GM12878 (cell line): Measurements from ENCODE around the gene MBD6. TPM values are rescaled to one million over a fixed set of nuclear protein-coding genes. Genes with fewer than 3 reads are reported as not detected.

ENCODE experiments used
- BCL3 ChIP-seq: IDR thresholded peaks from 2 replicates; pipeline ENCODE4 v1.6.1; 2011; ENCODE audit warnings: borderline replicate concordance, low read depth, mild to moderate bottlenecking, moderate library complexity, low read length; ENCODE audit not compliant: insufficient read depth, poor library complexity, severe bottlenecking
- CREB1 ChIP-seq: IDR thresholded peaks from 2 replicates; pipeline ENCODE4 v1.6.1; 2012; ENCODE audit warnings: low read depth, mild to moderate bottlenecking, inconsistent platforms
- CTCF ChIP-seq, 3 experiments: IDR thresholded peaks in 2 of 3; conservative IDR thresholded peaks in 1 of 3; 2 replicates each; pipeline ENCODE4 v1.5.1; 2011; ENCODE audit warnings: low read depth in 3 of 3, low read length in 3 of 3, mild to moderate bottlenecking in 3 of 3, control low read depth in 2 of 3, moderate library complexity in 2 of 3, inconsistent platforms in 1 of 3, mixed read lengths in 1 of 3; ENCODE audit not compliant: control insufficient read depth in 2 of 3, insufficient read depth in 1 of 3; ENCODE audit errors: extremely low read depth in 1 of 3
- EP300 ChIP-seq, 2 experiments: fragments of 150-350 bp in 1 of 2; IDR thresholded peaks; 2 replicates each; pipeline ENCODE4 v1.6.1; 2011 to 2012; ENCODE audit warnings: low read depth in 2 of 2, low read length in 2 of 2, borderline replicate concordance in 1 of 2, improper control_type of control experiment in 1 of 2, inconsistent platforms in 1 of 2; ENCODE audit not compliant: control insufficient read depth in 1 of 2
- ETV6 ChIP-seq, 2 experiments: fragments of 450-650 bp in 1 of 2; IDR thresholded peaks in 1 of 2; conservative IDR thresholded peaks in 1 of 2; 2 replicates each; pipeline ENCODE4 v1.6.1; 2014; ENCODE audit warnings: antibody characterized with exemption in 1 of 2, borderline replicate concordance in 1 of 2, low read depth in 1 of 2, mild to moderate bottlenecking in 1 of 2, moderate library complexity in 1 of 2
- IKZF2 ChIP-seq, 2 experiments: fragments of 450-650 bp; IDR thresholded peaks; 2 replicates each; pipeline ENCODE4 v1.6.1; 2017; ENCODE audit warnings: mild to moderate bottlenecking in 2 of 2, moderate library complexity in 2 of 2
- LARP7 ChIP-seq: fragments of 450-650 bp; IDR thresholded peaks from 2 replicates; pipeline ENCODE4 v1.6.1; 2017; ENCODE audit warnings: mild to moderate bottlenecking
- MXI1 ChIP-seq: fragments of 150-350 bp; IDR thresholded peaks from 2 replicates; pipeline ENCODE4 v1.6.1; 2011; ENCODE audit warnings: low read depth, mild to moderate bottlenecking, inconsistent platforms, low read length, improper control_type of control experiment
- POLR2AphosphoS2 ChIP-seq: IDR thresholded peaks from 2 replicates; pipeline ENCODE4 v1.6.1; 2011; ENCODE audit warnings: low read depth, mild to moderate bottlenecking, low read length, improper control_type of control experiment, moderate library complexity
- POLR2AphosphoS5 ChIP-seq: IDR thresholded peaks from 2 replicates; pipeline ENCODE4 v1.6.1; 2011; ENCODE audit warnings: mild to moderate bottlenecking, low read length, inconsistent platforms
- SIX5 ChIP-seq: IDR thresholded peaks from 2 replicates; pipeline ENCODE4 v1.6.1; 2011; ENCODE audit warnings: mild to moderate bottlenecking, low read depth, low read length, moderate library complexity; ENCODE audit not compliant: severe bottlenecking
- SREBF2 ChIP-seq: IDR thresholded peaks from 2 replicates; pipeline ENCODE4 v1.6.1; 2012; ENCODE audit warnings: mild to moderate bottlenecking, low read length
- SUZ12 ChIP-seq: fragments of 200-600 bp; sonication (generic); IDR thresholded peaks from one replicate; pipeline ENCODE4 v1.6.1; 2018; ENCODE audit warnings: antibody characterized with exemption, mild to moderate bottlenecking; ENCODE audit not compliant: unreplicated experiment
- TCF7 ChIP-seq: IDR thresholded peaks from 2 replicates; pipeline ENCODE4 v1.6.1; 2014; ENCODE audit warnings: antibody characterized with exemption, borderline replicate concordance
- USF1 ChIP-seq: IDR thresholded peaks from 2 replicates; pipeline ENCODE4 v1.6.1; 2011; ENCODE audit warnings: borderline replicate concordance, low read depth, mild to moderate bottlenecking, moderate library complexity, mixed read lengths, low read length; ENCODE audit not compliant: insufficient read depth; ENCODE audit errors: extremely low read length
- YBX1 ChIP-seq: fragments of 450-650 bp; IDR thresholded peaks from 2 replicates; pipeline ENCODE4 v1.6.1; 2016; ENCODE audit warnings: antibody characterized with exemption
- ZNF217 ChIP-seq: fragments of 450-650 bp; IDR thresholded peaks from 2 replicates; pipeline ENCODE4 v1.6.1; 2017; ENCODE audit warnings: antibody characterized with exemption, mild to moderate bottlenecking
- ZNF592 ChIP-seq: fragments of 450-650 bp; IDR thresholded peaks from 2 replicates; pipeline ENCODE4 v1.6.1; 2017; ENCODE audit warnings: mild to moderate bottlenecking, moderate library complexity
- polyA plus RNA-seq, 11 experiments: library from polyadenylated mRNA; depleted of rRNA in 4 of 11; unstranded in 6 of 11; stranded (reverse) in 5 of 11; fragments of >200 nt; fragmentation: Nextera tagmentation in 4 of 11; fragmentation: Illumina TruSeq in 1 of 11; extraction: Ambion mirVana in 4 of 11; extraction: Trizol in 1 of 11; gene quantifications; 1 replicate in 1 of 11; 2 replicates in 10 of 11; pipeline versions ENCODE4 v1.2.1 to v1.2.3, GENCODE V29; 2011 to 2016; ENCODE audit warnings: inconsistent platforms in 2 of 11, missing spikeins in 2 of 11, low read depth in 1 of 11
- total RNA-seq, 4 experiments: library from RNA; depleted of rRNA in 3 of 4; stranded (reverse); fragments of >200 nt in 3 of 4; fragmentation: Illumina TruSeq in 1 of 4; extraction: Trizol in 1 of 4; gene quantifications; 2 replicates each; pipeline versions ENCODE4 v1.2.1 to v1.2.3, GENCODE V29; 2013 to 2021

Gene MBD6
- total and polyA plus RNA-seq, 10 of the 15 experiments (the other 5 are each of a cell fraction or from before 2014, with no cell fraction given): 1.5 to 52.7 (median 6.8) TPM

GRCh38 chr12:57522011-57522886, at the start of gene MBD6 (continued):
- TF ChIP-seq ZNF592: no peak
- peak in 2 of 3 experiments; percentile 18 to 27; a peak in 3 of 6 replicates for TF ChIP-seq CTCF (IDR thresholded peaks at IDR 0.05 in 2 of 3, conservative IDR thresholded peaks at IDR 0.05 in 1 of 3; ENCODE audit: control insufficient read depth in 2 of 3, extremely low read depth in 1 of 3, insufficient read depth in 1 of 3, low read depth in 3 of 3, low read length in 3 of 3)
- no peak for TF ChIP-seq SIX5
- peak; percentile 80 for TF ChIP-seq USF1
- TF ChIP-seq IKZF2 (IDR thresholded peaks at IDR 0.05): peak; percentile 86 to 92
- TF ChIP-seq CREB1: peak; percentile 55
- no peak for TF ChIP-seq ZNF217
- TF ChIP-seq BCL3: peak; percentile 13
- TF ChIP-seq SUZ12: no peak
- TF ChIP-seq TCF7: no peak
- no peak for TF ChIP-seq SREBF2
- TF ChIP-seq YBX1: no peak
- peak; percentile 91 for TF ChIP-seq MXI1
- no peak for TF ChIP-seq ETV6 (conservative IDR thresholded peaks at IDR 0.05 in 1 of 2, IDR thresholded peaks at IDR 0.05 in 1 of 2; ENCODE audit: borderline replicate concordance in 1 of 2, low read depth in 1 of 2)
- peak; percentile 74; the same call in 1 of the 2 replicates for TF ChIP-seq POLR2AphosphoS2
- TF ChIP-seq POLR2AphosphoS5: peak; percentile 74
- TF ChIP-seq EP300 (IDR thresholded peaks at IDR 0.05; ENCODE audit: borderline replicate concordance in 1 of 2, control insufficient read depth in 1 of 2, low read depth in 2 of 2, low read length in 2 of 2): peak in 1 of 2 experiments; percentile 8; a peak in 1 of 4 replicates
- TF ChIP-seq LARP7: peak; percentile 24; the same call in 1 of the 2 replicates
